Activated CD8-positive, alpha-beta memory T cell treated with anti-CD3 and anti-CD28 coated beads, Interleukin-2, amount 50 U/mL, for 1 hour (primary cell): ENCODE measurements around the gene GMPR.

Experiments
- DNase-seq: peaks from one replicate; pipeline ENCODE4 v3.0.0-alpha.2; 2020; ENCODE audit errors: extremely low read depth

Gene GMPR

DNA sequence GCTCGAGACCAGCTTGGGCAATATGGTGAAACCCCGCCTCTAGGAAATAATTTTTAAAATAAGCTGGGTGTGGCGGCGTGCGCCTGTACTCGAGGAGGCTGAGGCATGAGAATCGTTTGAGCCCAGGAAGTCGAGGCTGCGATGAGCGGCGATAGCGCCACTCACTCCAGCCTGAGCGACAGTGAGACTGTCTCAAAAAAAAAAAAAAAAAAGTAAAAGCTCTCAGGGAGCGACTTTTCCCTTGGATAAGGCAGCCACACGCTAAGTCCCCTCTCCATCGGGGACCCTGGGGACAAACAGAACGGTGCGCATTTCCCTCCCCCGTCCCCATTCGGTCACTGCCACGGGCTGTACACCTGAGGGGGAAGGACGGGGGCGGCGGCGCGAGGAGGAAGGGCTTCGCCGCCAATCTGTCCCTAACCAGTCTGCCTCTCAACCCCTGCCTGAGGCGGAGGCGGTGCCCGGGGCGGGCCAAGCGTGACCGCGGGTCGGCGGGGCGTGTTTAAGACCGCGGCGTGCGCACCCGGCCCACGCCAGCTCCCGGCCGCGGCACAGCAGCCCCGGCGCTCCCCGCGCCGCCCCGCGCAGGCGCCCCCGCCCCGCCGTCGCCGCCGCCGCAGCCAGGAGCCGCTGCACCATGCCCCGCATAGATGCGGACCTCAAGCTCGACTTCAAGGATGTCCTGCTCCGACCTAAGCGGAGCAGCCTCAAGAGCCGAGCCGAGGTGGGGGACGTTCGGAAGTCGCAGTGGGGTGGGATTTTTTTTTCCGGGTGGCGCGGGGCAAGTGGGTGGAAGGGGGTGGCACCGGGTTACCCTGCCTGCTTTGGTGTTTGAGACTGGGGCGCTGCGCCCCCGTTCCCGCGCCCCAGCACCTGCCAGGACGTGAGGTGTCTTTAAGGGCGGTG is at the start of gene GMPR:
TSS of gene GMPR (plus strand) at position 531 of the 906 bp plus-strand sequence. CDS start at position 638, 107 bp downstream.
- DNase-seq, result peak; percentile 25

DNA sequence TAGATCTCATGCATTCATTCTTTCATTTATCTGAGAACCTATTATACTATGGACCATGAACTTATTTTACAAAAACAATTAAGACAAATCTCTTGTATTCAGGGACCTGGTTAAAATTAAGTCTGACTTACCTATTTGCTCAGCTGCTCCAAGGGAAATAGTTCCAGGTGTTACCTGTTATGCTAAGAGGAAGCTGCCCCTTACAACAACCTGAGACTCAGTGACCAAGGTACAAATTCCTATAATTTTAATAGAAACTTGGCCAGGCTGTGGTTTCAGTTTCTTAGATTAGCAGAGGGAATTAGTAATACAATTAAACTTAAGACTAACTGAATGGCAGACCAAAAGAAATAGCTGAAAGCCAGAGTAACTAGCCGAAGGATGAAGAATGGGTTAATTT is 48.2 kb upstream of the GMPR start:
- no peak for DNase-seq

GRCh38 chr6:16196260-16196983 is 42.0 kb upstream of the GMPR start:
- DNase-seq, result no peak

DNA sequence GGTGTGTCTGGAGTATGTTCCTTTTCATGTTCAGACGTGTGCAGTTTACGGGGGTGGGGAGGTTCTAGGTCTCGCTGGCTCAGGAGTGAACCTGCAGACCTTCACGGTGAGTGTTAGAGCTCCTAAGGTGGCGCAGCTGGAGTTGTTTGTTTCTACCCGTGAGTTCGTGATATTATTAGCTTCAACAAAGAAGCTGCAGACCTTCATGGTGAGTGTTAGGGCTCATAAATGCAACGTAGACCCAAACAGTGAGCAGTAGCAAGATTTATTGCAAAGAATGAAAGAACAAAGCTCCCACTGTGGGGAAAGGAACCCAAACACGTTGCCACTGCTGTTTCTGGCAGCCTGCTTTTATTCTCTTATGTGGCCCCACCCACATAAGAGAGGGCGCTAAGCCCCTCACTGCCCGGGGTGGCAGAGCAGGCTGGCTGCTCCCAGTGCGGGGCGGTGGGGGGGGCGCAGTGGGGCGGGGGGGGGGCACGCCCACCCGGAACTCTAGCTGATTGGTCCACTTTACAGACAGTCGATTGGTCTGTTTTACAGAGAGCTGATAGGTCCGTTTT is 41.3 kb upstream of the GMPR start:
- no peak for DNase-seq

DNA sequence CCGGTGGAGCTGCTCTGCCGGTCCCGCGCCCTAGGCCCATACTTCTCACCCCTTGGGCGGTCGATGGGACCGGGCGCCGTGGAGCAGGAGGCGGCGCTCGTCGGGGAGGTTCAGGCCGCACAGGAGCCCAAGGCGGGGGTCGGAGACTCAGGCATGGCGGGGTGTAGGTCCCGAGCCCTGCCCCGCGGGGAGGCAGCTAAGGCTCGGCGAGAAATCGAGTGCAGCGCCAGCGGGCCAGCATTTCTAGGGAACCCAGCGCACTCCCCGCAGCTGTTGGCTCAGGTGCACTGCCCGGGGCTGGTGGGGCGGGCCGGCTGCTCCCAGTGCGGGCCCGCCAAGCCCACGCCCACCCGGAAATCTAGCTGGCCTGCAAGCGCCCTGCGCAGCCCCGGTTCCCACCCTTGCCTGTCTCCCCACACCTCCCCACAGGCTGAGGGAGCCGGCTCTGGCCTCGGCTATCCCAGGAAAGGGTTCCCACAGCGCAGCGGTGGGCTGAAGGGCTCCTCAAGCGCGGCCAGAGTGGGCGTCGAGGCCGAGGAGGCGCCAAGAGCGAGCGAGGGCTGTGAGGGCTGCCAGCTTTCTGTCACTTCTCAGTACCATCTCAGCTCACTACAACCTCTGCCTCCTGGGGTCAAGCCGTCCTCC is 40.2 kb upstream of the GMPR start:
- DNase-seq, result no peak

GRCh38 chr6:16199804-16200203 is 38.6 kb upstream of the GMPR start:
- DNase-seq, result no peak

DNA sequence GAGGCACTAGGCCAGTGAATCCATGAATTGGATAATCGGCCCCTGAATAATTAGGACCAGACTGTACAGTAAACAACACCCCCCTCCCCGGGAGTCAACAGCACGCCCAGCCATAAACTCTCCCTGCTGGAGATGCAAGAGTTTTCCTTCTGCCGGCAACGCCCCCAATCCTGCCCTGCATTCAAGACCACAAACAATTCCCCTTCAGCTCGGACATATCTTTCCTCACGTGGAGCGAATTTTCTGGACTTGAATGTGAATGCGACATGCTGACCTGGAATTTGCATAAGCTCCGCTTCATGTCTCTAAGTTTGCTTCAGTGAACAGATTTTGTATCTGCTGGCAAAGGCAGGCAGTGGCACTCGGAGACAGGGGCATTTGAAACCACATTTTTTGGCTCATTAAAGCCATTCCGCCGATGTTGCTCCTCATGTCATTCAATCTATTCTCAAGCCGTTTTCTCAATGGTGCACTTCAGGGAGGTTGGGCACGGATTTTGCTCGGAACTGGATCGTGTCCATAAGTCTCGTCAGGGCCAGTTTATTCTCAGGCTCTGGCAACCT is 38.0 kb upstream of the GMPR start:
- no peak for DNase-seq

DNA sequence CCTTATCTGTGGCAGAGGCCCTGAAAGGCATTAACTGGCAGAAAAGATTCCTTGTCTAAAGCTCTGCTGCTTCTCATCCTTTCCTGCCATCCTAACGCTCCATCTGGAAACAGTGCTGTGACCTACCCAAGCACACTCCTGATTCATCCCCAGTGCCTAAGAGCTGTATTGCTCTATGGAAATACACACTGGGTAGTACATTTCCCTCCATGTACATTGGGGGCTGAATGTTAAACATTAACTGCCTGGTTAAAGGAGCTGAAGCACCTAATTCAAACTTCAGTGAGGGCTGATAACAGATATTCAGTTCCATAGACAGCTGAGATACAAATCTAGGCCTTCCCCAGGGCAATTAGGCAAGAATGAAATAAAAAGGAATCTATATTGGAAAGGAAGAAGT is 36.7 kb upstream of the GMPR start:
- DNase-seq, result no peak

DNA sequence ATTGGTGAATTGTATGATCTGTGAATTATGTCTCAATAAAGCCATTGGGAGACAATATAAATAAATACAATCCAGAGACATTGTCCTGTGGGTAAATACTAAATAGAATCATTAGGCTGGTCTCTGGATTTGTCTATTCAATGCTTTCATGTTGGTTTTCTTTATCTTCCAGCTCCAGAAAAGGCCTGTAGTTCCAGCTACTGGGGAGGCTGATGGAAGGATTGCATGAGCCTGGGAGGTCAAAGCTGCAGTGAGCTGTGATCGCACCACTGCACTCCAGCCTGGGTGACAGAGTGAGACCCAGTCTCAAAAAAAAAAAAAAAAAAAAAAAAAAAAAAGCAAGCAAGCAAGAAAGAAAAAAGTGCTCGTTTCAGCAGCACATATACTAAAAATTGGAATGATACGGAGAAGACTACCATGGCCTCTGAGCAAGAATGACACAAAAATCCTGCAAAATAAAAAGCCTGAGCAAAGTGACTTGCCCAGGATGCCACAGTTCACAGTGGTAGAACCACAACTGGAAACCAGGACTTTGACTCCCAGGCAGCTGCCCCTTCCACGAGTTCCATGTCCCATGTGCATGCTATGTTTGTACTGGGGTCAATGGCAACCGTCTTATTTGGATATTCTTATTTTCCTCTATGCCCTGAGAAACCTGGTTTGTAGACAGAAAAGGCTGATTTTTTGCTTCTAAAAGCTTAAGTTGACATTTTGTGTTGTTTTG is 33.6 kb upstream of the GMPR start:
- DNase-seq, result no peak

DNA sequence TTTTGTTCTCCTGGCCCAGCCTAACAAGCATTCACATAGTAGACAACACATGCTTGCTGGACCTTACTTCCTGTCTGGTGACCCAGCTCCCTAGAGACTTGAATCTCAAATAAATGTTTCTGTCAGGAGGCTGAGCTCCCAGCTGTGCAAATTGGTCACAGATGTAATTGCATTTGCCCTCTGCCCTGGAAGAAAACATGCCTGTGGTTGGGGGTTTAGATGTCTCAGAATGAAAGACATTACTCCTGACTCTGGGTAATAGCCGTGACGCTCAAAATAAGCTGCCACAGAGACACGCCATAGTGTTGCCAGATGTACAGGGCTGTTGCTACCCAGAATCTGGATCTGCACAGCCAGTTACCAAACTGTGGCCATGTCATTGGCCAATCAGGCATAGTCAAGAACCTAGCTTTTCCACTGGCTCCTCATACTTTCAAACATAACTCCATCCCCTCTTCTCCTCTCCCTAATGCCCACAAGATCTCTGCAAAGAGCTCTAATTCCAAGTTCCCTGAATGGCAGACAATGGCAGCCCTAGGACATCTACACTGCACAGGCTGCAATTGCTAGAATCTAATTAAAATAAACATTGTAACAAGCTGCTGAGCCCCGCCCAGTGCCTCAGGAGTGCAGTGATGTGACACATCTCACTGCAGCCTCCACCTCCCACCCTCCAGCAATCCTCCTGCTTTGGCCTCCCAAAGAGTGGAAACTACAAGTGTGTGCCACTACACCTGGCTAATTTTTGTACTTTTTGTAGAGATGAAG is 32.8 kb upstream of the GMPR start:
- DNase-seq, result no peak

- DNase-seq, result peak; percentile 12
Measured at GRCh38 chr6:16206595-16207037, 31.8 kb upstream of the GMPR start.

- DNase-seq, result no peak
Measured at GRCh38 chr6:16208989-16209388, 29.4 kb upstream of the GMPR start.

DNA sequence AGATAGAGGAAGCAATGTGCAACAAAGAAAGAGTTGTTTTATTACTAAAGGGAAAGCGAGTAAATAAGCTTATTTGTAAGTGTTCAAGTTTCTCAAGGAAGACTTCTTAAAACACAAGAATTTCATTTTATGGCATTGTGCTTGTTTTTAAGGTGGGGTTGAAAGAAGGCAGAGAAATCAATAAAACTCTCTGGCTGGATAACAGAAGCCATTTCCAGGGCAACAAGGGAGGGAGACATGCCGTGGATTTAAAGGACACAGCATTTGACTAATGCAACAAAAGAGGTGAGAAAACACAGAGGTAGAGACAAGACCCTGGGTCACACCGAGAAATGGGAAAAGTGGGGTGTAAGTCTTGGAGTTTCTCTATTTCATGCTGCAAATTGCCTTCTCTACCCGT is 28.8 kb upstream of the GMPR start:
- no peak for DNase-seq

GRCh38 chr6:16212276-16212675 is 26.1 kb upstream of the GMPR start:
- DNase-seq, result no peak

DNA sequence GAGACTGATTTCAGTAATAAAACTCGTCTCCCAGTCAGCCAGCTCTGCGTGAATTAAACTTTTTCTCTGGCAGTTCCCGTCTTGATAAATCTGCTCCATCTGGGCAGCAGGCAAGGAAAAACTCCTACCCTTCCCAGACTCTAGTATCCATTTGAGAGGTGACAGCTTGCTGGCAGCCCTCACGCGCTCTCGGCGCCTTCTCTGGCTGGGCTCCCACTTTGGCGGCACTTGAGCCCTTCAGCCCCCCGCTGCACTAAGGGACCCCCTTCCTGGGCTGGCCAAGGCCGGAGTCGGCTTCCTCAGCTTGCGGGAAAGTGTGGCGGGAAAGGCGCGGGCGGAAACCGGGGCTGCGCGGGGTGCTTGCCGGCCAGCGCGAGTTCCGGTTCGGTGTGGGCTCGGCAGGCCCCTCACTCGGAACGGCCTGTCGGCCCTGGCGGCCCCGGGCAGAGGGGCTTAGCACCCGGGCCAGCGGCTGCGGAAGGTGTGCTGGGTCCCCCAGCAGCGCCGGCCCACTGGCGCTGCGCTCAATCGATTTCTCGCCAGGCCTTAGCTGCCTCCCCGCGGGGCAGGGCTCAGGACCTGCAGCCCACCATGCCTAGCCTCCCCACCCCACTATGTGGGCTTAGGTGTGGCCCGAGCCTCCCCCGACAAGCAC is 21.8 kb upstream of the GMPR start:
- DNase-seq, result no peak

- DNase-seq, result no peak
Measured at GRCh38 chr6:16217156-16217721, 21.1 kb upstream of the GMPR start.

DNA sequence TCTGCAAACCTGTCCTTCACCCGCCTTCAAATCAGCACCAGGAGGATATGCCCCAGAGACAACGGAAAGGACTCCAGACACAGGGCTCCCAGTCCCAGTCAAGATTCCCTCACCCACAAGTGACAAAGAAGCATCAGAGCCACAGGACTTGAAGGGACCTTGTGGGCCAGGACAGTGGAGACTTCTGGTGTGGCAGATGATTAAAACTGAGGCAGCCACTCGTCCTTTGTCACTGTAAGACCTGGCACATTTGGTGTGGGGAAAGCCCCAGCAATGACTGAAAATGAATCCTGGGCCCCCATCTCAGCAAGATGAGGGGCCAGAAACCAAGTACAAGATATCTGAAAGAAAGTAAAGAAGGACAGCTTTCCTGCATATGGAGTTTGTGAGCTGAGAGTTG is 15.6 kb upstream of the GMPR start:
- no peak for DNase-seq

GRCh38 chr6:16223362-16223761 is 15.0 kb upstream of the GMPR start:
- no peak for DNase-seq

DNA sequence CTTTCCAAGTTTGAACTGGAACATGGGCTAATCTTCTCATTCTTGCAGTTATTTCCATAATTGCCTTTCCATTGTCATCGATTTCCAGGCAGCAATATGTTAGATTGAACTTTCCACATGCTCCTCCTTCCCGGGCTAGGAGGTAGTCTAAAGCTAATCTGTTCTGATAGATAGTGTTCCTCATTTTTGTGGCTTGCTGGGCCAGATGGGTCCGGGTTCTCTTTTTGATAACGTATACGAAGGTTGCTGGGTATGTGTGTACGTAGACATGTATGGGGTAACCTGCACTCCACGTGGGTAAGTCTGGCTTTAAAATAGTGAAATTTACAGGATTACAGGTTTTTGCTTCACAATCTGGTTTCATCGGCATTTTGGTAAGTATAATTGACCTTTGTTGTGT is 14.0 kb upstream of the GMPR start:
- no peak for DNase-seq
